Inflammatory macrophage treated with lipopolysaccharide for 4 hours (primary cell): ENCODE data around the gene GORAB.

Source experiments
- DNase-seq: peaks from one replicate; pipeline ENCODE4 v3.0.0-alpha.2; 2020

GORAB gene

GRCh38 chr1:170539154-170539553, 7.2 kb downstream of the GORAB start:
- DNase-seq, result no peak

- no peak for DNase-seq
Observed at GRCh38 chr1:170544624-170545023, 12.7 kb downstream of the GORAB start.

- peak; percentile 30 for DNase-seq
Observed at GRCh38 chr1:170545476-170545875, 13.5 kb downstream of the GORAB start.

GRCh38 chr1:170547255-170547654, 15.3 kb downstream of the GORAB start:
- no peak for DNase-seq

GRCh38 chr1:170548497-170548896, 16.5 kb downstream of the GORAB start:
- no peak for DNase-seq

GRCh38 chr1:170555370-170555769, 23.4 kb downstream of the GORAB start:
- DNase-seq, result no peak

- DNase-seq, result peak; percentile 16
Observed at GRCh38 chr1:170556917-170557316, 25.0 kb downstream of the GORAB start.

GRCh38 chr1:170558731-170559130, 26.8 kb downstream of the GORAB start:
- DNase-seq, result no peak

- no peak for DNase-seq
Observed at GRCh38 chr1:170559166-170559565, 27.2 kb downstream of the GORAB start.

- DNase-seq, result no peak
Observed at GRCh38 chr1:170560681-170561285, 28.8 kb downstream of the GORAB start.

GRCh38 chr1:170562646-170563338, 30.8 kb downstream of the GORAB start:
- DNase-seq, result peak; percentile 83

GRCh38 chr1:170567214-170567613, 35.2 kb downstream of the GORAB start:
- no peak for DNase-seq

GRCh38 chr1:170568197-170568596, 36.2 kb downstream of the GORAB start:
- no peak for DNase-seq

- DNase-seq, result no peak
Observed at GRCh38 chr1:170576980-170577379, 45.0 kb downstream of the GORAB start.

- DNase-seq, result no peak
Observed at GRCh38 chr1:170578359-170578758, 46.4 kb downstream of the GORAB start.

GRCh38 chr1:170580636-170581440, 48.9 kb downstream of the GORAB start:
- DNase-seq, result peak; percentile 95

GRCh38 chr1:170583186-170583585, 51.2 kb downstream of the GORAB start:
- DNase-seq, result no peak

GRCh38 chr1:170586321-170587252, 54.6 kb downstream of the GORAB start:
- DNase-seq, result peak; percentile 64

- DNase-seq, result no peak
Observed at GRCh38 chr1:170587253-170587593, 55.3 kb downstream of the GORAB start.

GRCh38 chr1:170590921-170591705, 59.1 kb downstream of the GORAB start:
- DNase-seq, result no peak

- DNase-seq, result no peak
Observed at GRCh38 chr1:170592591-170593111, 60.7 kb downstream of the GORAB start.
